Cardiac muscle cell (in vitro differentiated cells and primary cell): ENCODE data around the gene RICTOR. TPM values are rescaled to one million over a fixed set of nuclear protein-coding genes. Genes with fewer than 3 reads are reported as not detected.

Experiments used
- DNase-seq, 2 donors: peaks; one replicate each; pipeline versions ENCODE4 v3.0.0 to v3.0.0-alpha.2; 2010 to 2017; ENCODE audit warnings: low read depth in 1 of 2, low spot score in 1 of 2
- H3K27ac ChIP-seq: fragments of 200-600 bp; sonication (generic); 2 replicates; pipeline ENCODE4 v1.5.1; 2016
- H3K27me3 ChIP-seq: fragments of 200-600 bp; sonication (generic); 2 replicates; pipeline ENCODE4 v1.6.0; 2016; ENCODE audit warnings: control low read depth
- H3K36me3 ChIP-seq: fragments of 200-600 bp; sonication (generic); 2 replicates; pipeline ENCODE4 v1.5.1; 2016; ENCODE audit warnings: control low read depth
- H3K4me1 ChIP-seq: fragments of 200-600 bp; sonication (generic); 2 replicates; pipeline ENCODE4 v1.8.1; 2017; ENCODE audit warnings: low read depth, mild to moderate bottlenecking, mixed run types
- H3K4me3 ChIP-seq: fragments of 200-600 bp; sonication (generic); 2 replicates; pipeline ENCODE4 v1.5.1; 2016; ENCODE audit warnings: mild to moderate bottlenecking
- H3K9me3 ChIP-seq: fragments of 200-600 bp; sonication (generic); 2 replicates; pipeline ENCODE4 v1.5.1; 2017; ENCODE audit warnings: low read depth, mild to moderate bottlenecking, control low read depth
- polyA plus RNA-seq: library from polyadenylated mRNA; unstranded; fragments of >200 nt; fragmentation: Nextera tagmentation; extraction: Ambion mirVana; gene quantifications from 2 replicates; pipeline ENCODE4 v1.2.1, GENCODE V29; 2016
- total RNA-seq: library from RNA; depleted of rRNA; stranded (reverse); fragments of >200 nt; gene quantifications from 2 replicates; pipeline ENCODE4 v1.2.3, GENCODE V29; 2016
- TF ChIP-seq, protein P1 (sequence below): IDR thresholded peaks from 2 replicates; pipeline ENCODE4 v1.5.1; 2012; ENCODE audit warnings: low read depth, mild to moderate bottlenecking, low read length

RICTOR gene
- total RNA-seq, result 15.1 and 20.6 TPM in 2 replicates
- polyA plus RNA-seq, result 6.0 and 11.2 TPM in 2 replicates

DNA sequence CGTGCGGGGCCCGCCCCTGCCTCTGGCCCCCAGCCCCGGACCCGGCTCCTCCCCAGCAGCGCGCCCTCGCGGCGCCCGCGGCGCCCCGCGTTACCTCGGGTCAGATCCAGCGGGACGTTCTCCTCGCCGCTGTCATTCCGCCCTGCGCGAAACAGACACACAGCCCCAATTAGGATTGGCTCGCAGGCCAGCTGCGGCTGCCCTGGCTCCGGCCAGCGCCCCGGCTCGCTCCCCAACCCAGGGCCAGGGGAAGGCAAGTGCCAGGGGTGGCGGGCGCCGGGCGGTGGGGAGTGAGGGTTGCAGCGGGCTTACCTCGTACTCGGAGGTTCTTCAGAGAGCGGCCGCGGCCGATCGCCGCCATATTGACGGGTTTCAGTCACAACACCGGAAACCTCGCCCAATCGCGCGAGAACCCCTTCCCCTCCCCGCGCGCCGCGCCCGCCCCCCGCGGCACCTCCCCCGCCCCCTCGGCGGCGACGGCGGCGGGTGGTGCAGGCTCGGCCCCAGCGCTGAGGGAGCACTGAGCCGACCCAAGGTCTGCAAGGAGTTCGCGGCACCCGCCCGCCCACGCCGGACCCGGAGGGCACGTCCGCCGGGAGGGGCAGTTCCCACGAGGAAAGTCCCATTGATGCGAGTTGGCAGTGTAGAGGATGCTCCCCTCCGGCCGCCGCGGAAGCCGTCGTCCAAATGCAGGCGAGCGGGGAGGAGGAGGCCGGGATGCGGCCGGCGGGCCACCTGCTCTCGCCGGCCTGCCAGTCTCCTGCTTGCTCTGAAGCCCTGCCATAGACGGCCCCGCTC is at the start of gene RICTOR:
RICTOR (minus strand) TSS at position 383 of the 798 bp plus-strand sequence; CDS start at position 361, 22 bp downstream.
- peak; percentile 90 to 94 for DNase-seq
- Histone ChIP-seq H3K27me3 (no peaks in the 10 kb centered on the region), H3K4me1 (peaks cover 10% of the 10 kb centered on the region), H3K9me3 (no peaks in the 10 kb centered on the region), H3K36me3 (no peaks in the 10 kb centered on the region), H3K27ac (peak within 1 kb of the TSS; percentile 100), H3K4me3 (peak within 1 kb of the TSS; percentile 91)
- TF ChIP-seq, protein P1, sequence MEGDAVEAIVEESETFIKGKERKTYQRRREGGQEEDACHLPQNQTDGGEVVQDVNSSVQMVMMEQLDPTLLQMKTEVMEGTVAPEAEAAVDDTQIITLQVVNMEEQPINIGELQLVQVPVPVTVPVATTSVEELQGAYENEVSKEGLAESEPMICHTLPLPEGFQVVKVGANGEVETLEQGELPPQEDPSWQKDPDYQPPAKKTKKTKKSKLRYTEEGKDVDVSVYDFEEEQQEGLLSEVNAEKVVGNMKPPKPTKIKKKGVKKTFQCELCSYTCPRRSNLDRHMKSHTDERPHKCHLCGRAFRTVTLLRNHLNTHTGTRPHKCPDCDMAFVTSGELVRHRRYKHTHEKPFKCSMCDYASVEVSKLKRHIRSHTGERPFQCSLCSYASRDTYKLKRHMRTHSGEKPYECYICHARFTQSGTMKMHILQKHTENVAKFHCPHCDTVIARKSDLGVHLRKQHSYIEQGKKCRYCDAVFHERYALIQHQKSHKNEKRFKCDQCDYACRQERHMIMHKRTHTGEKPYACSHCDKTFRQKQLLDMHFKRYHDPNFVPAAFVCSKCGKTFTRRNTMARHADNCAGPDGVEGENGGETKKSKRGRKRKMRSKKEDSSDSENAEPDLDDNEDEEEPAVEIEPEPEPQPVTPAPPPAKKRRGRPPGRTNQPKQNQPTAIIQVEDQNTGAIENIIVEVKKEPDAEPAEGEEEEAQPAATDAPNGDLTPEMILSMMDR, result no peak

GRCh38 chr5:39121922-39122321 is 47.7 kb upstream of the RICTOR start:
- Histone ChIP-seq H3K27ac (no peak overlapping the region), H3K4me1 (no peaks in the 10 kb centered on the region), H3K36me3 (no peaks in the 10 kb centered on the region), H3K9me3 (no peaks in the 10 kb centered on the region), H3K4me3 (no peak overlapping the region), H3K27me3 (peaks cover 8% of the 10 kb centered on the region)
- no peak for DNase-seq
- TF ChIP-seq, protein P1, result no peak

DNA sequence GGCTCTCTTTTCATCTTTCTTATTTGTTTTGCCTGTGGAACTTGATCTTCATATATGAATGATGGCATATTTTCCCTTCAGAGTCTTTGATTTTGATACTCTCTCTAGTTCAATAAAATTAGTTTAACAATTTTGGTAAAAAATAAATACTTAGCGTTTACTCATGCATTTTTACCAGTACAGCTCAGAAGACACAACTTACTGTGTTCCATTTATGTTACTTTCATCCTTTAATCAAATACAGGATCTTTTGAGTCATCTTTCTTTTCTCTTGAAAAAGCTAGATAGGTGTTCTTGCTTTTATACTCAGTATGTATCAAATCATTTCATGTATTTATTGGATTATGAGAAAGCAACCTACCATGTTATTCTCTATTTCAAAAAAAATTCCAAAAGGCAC is 47.1 kb upstream of the RICTOR start:
- Histone ChIP-seq H3K4me3 (no peak overlapping the region), H3K36me3 (no peaks in the 10 kb centered on the region), H3K27ac (no peak overlapping the region), H3K4me1 (no peaks in the 10 kb centered on the region), H3K27me3 (peaks cover 8% of the 10 kb centered on the region), H3K9me3 (no peaks in the 10 kb centered on the region)
- TF ChIP-seq, protein P1, result no peak
- DNase-seq, result no peak

- H3K27ac ChIP-seq, result no peak overlapping the region
- no peaks in the 10 kb centered on the region for H3K4me1 ChIP-seq
- TF ChIP-seq, protein P1, result no peak
- DNase-seq, result no peak
- no peaks in the 10 kb centered on the region for H3K9me3 ChIP-seq
- no peaks in the 10 kb centered on the region for H3K36me3 ChIP-seq
- no peak overlapping the region for H3K4me3 ChIP-seq
- peaks cover 8% of the 10 kb centered on the region for H3K27me3 ChIP-seq
Measured at GRCh38 chr5:39120052-39120420, 45.8 kb upstream of the RICTOR start.

DNA sequence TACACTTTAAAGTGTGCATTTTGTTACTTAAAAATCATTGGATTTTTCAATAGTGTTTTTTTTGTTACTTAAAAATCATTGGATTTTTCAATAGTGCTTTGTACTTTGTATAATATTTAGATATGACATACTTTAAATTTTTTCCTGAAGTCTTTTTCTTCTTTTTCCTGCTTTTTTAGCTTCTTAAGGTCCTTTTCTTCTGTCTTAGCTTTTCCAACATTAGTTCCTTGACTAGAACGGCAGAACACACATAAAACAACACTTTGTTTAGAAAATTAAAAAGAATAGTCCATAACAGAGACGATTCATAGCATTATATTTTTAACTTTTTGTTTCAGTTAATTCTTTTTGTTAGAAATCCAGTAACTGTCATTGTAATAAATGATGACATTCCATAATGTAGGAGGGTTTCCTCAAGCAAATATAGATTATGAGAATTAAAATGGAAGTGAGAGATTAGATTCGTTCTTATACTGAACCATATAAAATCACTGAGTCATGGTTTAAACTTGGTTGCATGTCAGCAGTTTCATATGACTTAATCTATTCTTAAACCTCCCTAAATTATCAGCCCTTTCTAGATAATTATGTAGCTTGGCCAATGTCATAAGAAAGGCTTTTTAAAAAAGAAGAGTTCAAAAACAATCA is 45.3 kb upstream of the RICTOR start:
- Histone ChIP-seq H3K4me1 (no peaks in the 10 kb centered on the region), H3K27me3 (peaks cover 8% of the 10 kb centered on the region), H3K36me3 (no peaks in the 10 kb centered on the region), H3K4me3 (no peak overlapping the region), H3K9me3 (no peaks in the 10 kb centered on the region), H3K27ac (no peak overlapping the region)
- DNase-seq, result peak in 1 of 2 donors; percentile 39
- TF ChIP-seq, protein P1, result no peak
